OCI-LY1 (cell line): Measurements from ENCODE around the gene PCNX1.

Experiments
- CTCF ChIP-seq: fragments of 200-600 bp; sonication (generic), shearing (Covaris generic); IDR thresholded peaks from 2 replicates; pipeline ENCODE4 v1.5.1; 2017; ENCODE audit warnings: mild to moderate bottlenecking, antibody characterized with exemption, low read length, moderate library complexity, mixed read lengths
- EZH2 ChIP-seq: fragments of 200-600 bp; sonication (generic), shearing (Covaris generic); IDR thresholded peaks from 2 replicates; pipeline ENCODE4 v1.8.0; 2017; ENCODE audit warnings: borderline replicate concordance, mixed run types, mild to moderate bottlenecking, antibody characterized with exemption, low read length, moderate library complexity, mixed read lengths

DNA sequence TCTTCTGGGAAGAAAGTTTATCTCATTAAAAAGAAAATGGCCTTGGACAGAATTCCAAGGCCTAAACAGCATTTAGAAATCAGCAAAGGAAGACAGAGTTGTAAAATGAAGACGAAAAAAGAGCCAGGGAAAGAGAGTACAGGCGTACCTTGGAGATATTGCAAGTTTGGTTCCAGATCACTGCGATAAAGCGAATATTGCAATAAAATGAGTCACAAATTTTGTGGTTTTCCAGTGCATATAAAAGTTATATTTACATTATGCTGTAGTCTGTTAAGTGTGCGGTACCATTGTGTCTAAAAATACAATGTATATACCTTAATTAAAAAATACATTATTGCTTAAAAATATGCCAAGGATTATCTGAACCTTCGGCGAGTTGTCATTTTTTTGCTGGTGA, 9.0 kb downstream of the PCNX1 start:
- TF ChIP-seq CTCF: no peak
- TF ChIP-seq EZH2: no peak
